Measurements from ENCODE around the gene OR10A3. TPM values are rescaled to one million over a fixed set of nuclear protein-coding genes. Genes with fewer than 3 reads are reported as not detected.

Gene OR10A3
- total RNA-seq, 4 donors from 2014 or later: not detected

GRCh38 chr11:7964873-7965272 lies 23.4 kb upstream of the OR10A3 start:
- no peak overlapping the region for H3K4me3 ChIP-seq
- no peak for TF ChIP-seq EP300 (IDR thresholded peaks at IDR 0.05)
- no peak for TF ChIP-seq POLR2A (IDR thresholded peaks at IDR 0.05)
- TF ChIP-seq, protein P1, sequence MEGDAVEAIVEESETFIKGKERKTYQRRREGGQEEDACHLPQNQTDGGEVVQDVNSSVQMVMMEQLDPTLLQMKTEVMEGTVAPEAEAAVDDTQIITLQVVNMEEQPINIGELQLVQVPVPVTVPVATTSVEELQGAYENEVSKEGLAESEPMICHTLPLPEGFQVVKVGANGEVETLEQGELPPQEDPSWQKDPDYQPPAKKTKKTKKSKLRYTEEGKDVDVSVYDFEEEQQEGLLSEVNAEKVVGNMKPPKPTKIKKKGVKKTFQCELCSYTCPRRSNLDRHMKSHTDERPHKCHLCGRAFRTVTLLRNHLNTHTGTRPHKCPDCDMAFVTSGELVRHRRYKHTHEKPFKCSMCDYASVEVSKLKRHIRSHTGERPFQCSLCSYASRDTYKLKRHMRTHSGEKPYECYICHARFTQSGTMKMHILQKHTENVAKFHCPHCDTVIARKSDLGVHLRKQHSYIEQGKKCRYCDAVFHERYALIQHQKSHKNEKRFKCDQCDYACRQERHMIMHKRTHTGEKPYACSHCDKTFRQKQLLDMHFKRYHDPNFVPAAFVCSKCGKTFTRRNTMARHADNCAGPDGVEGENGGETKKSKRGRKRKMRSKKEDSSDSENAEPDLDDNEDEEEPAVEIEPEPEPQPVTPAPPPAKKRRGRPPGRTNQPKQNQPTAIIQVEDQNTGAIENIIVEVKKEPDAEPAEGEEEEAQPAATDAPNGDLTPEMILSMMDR (IDR thresholded peaks at IDR 0.05): no peak
- H3K27ac ChIP-seq: no peak overlapping the region
- no peaks in the 10 kb centered on the region for H3K36me3 ChIP-seq
- H3K4me1 ChIP-seq: no peaks in the 10 kb centered on the region
- H3K9me3 ChIP-seq: peaks cover 0 to 2% (median 0%) of the 10 kb centered on the region in 4 donors
- no peak for DNase-seq (ENCODE audit: low spot score in 2 of 2)
- no peaks in the 10 kb centered on the region for H3K27me3 ChIP-seq

DNA sequence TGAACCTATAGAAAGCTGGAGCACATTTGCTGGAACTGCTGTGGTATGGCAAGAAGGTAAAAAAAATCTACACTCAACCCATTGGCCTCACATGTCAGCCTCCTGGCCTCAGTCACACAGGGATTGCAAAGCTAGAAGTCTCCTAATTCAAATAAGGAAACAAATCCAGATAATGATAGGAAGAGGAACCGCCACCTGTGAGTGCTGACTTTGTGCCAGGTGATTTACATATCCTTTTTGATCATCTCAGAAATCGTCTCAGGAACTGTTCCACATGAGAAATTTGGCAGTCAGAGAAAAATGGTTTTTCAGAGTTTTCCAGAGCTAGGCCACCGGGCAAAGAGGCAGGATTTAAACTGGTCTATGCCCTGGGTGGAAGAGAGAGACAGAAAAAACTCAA lies 22.8 kb upstream of the OR10A3 start:
- peaks cover 0 to 2% (median 0%) of the 10 kb centered on the region in 4 donors for H3K9me3 ChIP-seq
- H3K4me1 ChIP-seq: no peaks in the 10 kb centered on the region
- H3K4me3 ChIP-seq: no peak overlapping the region
- no peaks in the 10 kb centered on the region for H3K36me3 ChIP-seq
- TF ChIP-seq POLR2A (IDR thresholded peaks at IDR 0.05) (no peak), EP300 (IDR thresholded peaks at IDR 0.05) (no peak)
- no peak overlapping the region for H3K27ac ChIP-seq
- 60 to 64% methylated on average over 3 of the region's 3 CpGs for WGBS, 2 donors
- H3K27me3 ChIP-seq: no peaks in the 10 kb centered on the region
- no peak for DNase-seq (ENCODE audit: low spot score in 2 of 2)

- H3K4me3 ChIP-seq: no peak overlapping the region
- no peak overlapping the region for H3K27ac ChIP-seq
- 74 to 80% methylated on average over 1 of the region's 1 CpG for whole genome bisulfite sequencing, 2 donors
- DNase-seq (ENCODE audit: low spot score in 2 of 2): no peak
- H3K4me1 ChIP-seq: no peaks in the 10 kb centered on the region
- H3K9me3 ChIP-seq: peaks cover 0 to 6% (median 0%) of the 10 kb centered on the region in 4 donors
- TF ChIP-seq, protein P1 (IDR thresholded peaks at IDR 0.05): no peak
- H3K27me3 ChIP-seq: no peaks in the 10 kb centered on the region
- no peaks in the 10 kb centered on the region for H3K36me3 ChIP-seq
Measured at GRCh38 chr11:7955191-7955590, 13.7 kb upstream of the OR10A3 start.

DNA sequence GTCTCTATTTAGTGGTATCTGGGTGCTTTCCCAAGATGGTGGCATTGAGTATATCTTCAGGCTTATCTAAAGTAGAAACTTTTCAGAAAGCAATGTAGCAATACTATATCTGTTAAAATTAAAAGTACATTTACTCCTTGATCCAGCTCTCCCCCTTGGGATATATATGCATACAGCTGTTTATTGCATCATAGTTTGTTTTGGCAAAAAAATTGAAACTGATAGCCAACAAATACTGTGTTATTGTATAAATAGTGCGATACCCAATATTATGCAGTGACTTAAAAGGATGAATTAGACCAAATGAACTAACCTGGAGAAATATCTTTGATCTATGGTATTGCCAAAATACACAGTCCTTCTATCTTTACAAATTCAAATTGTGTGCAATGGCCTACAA lies 8.4 kb upstream of the OR10A3 start:
- 54 to 56% methylated on average over 1 of the region's 1 CpG for WGBS, 2 donors
- Histone ChIP-seq H3K4me3 (no peak overlapping the region), H3K27me3 (no peaks in the 10 kb centered on the region), H3K27ac (no peak overlapping the region), H3K36me3 (no peaks in the 10 kb centered on the region), H3K4me1 (no peaks in the 10 kb centered on the region), H3K9me3 (peaks cover 0 to 7% (median 0%) of the 10 kb centered on the region in 4 donors)
- TF ChIP-seq EP300 (IDR thresholded peaks at IDR 0.05): no peak
- TF ChIP-seq, protein P1 (IDR thresholded peaks at IDR 0.05): no peak
- no peak for DNase-seq (ENCODE audit: low spot score in 2 of 2)

GRCh38 chr11:7944123-7944522 lies 2.6 kb upstream of the OR10A3 start:
- 84 to 88% methylated on average over 2 of the region's 2 CpGs for WGBS, 2 donors
- no peaks in the 10 kb centered on the region for H3K27me3 ChIP-seq
- peaks cover 0 to 34% (median 7%) of the 10 kb centered on the region in 4 donors for H3K9me3 ChIP-seq
- no peaks in the 10 kb centered on the region for H3K36me3 ChIP-seq
- no peaks in the 10 kb centered on the region for H3K4me1 ChIP-seq
- H3K27ac ChIP-seq: no peak overlapping the region
- DNase-seq (ENCODE audit: low spot score in 2 of 2): no peak
- no peak overlapping the region for H3K4me3 ChIP-seq
- no peak for TF ChIP-seq EP300 (IDR thresholded peaks at IDR 0.05)
- TF ChIP-seq POLR2A (IDR thresholded peaks at IDR 0.05): no peak
- TF ChIP-seq, protein P1 (IDR thresholded peaks at IDR 0.05): no peak

GRCh38 chr11:7941146-7941545 lies 362 bp downstream of the OR10A3 start:
- no peak for DNase-seq (ENCODE audit: low spot score in 2 of 2)
- Histone ChIP-seq H3K36me3 (no peaks in the 10 kb centered on the region), H3K4me1 (no peaks in the 10 kb centered on the region), H3K27ac (no peak overlapping the region), H3K9me3 (peaks cover 0 to 34% (median 7%) of the 10 kb centered on the region in 4 donors), H3K4me3 (no peak overlapping the region), H3K27me3 (no peaks in the 10 kb centered on the region)
- TF ChIP-seq EP300 (IDR thresholded peaks at IDR 0.05) (no peak), POLR2A (IDR thresholded peaks at IDR 0.05) (no peak)
- TF ChIP-seq, protein P1 (IDR thresholded peaks at IDR 0.05): no peak
- 51 to 67% methylated on average over 5 of the region's 5 CpGs for WGBS, 2 donors
